Measurements from ENCODE around the gene RRAGC.

RRAGC gene

DNA sequence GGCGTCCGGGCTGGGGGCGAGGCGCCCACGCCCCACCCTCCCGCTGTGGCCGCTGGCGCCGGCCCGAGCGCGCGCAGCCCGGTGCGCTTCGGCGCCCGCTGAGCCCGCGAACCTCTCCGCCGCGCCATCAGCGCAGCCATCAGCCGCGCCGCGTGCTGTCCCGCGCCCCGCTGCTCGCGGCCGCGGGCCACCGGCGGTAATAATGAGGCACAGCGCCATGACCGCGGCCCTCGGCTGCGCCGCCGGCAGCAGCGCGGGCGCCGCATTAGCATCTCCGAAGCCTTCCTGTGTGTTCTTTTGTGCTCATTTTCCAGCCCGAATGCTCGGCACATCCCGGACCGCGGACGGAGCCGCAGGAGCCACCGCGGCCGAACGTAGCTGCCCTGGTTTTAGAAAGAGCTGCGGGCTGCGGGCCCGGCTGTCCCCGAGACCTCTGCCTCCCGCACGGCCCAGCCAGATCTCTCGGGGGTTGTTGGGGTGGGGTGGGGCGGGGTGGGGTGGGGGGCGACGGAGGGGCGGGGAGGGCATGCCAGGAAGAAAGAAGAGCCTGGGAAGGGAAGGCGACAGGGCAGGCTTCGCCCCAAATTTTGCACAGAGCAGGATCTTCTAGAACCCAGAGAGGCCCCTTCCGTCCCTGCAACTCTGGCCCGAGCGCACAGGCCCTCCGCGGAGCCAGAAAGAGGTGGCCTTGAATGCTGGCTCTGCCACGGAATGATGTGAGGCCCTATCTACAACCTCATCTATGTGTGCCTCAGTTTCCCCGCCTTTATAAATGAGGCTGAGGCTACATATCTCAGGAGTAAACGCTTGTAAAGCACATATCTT is 55.3 kb downstream of the RRAGC start:
- no peak for TF ChIP-seq RAD21 (IDR thresholded peaks at IDR 0.05; ENCODE audit: low read depth)
- TF ChIP-seq, protein P1, sequence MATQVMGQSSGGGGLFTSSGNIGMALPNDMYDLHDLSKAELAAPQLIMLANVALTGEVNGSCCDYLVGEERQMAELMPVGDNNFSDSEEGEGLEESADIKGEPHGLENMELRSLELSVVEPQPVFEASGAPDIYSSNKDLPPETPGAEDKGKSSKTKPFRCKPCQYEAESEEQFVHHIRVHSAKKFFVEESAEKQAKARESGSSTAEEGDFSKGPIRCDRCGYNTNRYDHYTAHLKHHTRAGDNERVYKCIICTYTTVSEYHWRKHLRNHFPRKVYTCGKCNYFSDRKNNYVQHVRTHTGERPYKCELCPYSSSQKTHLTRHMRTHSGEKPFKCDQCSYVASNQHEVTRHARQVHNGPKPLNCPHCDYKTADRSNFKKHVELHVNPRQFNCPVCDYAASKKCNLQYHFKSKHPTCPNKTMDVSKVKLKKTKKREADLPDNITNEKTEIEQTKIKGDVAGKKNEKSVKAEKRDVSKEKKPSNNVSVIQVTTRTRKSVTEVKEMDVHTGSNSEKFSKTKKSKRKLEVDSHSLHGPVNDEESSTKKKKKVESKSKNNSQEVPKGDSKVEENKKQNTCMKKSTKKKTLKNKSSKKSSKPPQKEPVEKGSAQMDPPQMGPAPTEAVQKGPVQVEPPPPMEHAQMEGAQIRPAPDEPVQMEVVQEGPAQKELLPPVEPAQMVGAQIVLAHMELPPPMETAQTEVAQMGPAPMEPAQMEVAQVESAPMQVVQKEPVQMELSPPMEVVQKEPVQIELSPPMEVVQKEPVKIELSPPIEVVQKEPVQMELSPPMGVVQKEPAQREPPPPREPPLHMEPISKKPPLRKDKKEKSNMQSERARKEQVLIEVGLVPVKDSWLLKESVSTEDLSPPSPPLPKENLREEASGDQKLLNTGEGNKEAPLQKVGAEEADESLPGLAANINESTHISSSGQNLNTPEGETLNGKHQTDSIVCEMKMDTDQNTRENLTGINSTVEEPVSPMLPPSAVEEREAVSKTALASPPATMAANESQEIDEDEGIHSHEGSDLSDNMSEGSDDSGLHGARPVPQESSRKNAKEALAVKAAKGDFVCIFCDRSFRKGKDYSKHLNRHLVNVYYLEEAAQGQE (IDR thresholded peaks at IDR 0.05; ENCODE audit: low read depth) = no peak
- TF ChIP-seq EGR1 (IDR thresholded peaks at IDR 0.05) = no peak
- no peak for TF ChIP-seq TAF1 (IDR thresholded peaks at IDR 0.05; ENCODE audit: low read depth)
- TF ChIP-seq FOXM1 (IDR thresholded peaks at IDR 0.05; ENCODE audit: borderline replicate concordance, low read depth) = no peak

DNA sequence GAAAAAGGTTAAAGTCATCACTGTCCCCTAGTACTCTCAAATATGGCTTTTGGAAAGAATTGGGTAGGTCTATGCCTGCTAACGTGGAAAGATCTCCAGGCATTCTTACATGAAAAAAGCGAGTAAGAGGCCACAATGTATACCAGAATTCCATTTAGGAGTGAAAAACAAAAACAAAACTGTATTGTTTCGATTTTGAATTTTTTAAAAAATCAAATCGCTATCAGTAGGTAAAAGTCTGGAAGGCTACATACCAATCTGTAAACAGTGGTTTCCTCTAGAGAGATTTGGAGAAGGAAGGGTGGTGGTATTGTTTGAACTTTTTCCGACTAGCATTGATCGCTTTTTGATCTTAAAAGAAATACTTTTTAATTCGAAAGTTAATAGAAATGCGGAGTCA is 55.9 kb downstream of the RRAGC start:
- TF ChIP-seq NFIC (IDR thresholded peaks at IDR 0.05) (no peak), TAF1 (IDR thresholded peaks at IDR 0.05; ENCODE audit: low read depth) (no peak), EGR1 (IDR thresholded peaks at IDR 0.05) (no peak), ZBTB7A (IDR thresholded peaks at IDR 0.05; ENCODE audit: low read depth) (no peak), YY1 (IDR thresholded peaks at IDR 0.05; ENCODE audit: low read depth) (no peak)
- TF ChIP-seq, protein P2, sequence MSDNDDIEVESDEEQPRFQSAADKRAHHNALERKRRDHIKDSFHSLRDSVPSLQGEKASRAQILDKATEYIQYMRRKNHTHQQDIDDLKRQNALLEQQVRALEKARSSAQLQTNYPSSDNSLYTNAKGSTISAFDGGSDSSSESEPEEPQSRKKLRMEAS (IDR thresholded peaks at IDR 0.05) = no peak
- TF ChIP-seq, protein P1 (IDR thresholded peaks at IDR 0.05; ENCODE audit: low read depth) = no peak

DNA sequence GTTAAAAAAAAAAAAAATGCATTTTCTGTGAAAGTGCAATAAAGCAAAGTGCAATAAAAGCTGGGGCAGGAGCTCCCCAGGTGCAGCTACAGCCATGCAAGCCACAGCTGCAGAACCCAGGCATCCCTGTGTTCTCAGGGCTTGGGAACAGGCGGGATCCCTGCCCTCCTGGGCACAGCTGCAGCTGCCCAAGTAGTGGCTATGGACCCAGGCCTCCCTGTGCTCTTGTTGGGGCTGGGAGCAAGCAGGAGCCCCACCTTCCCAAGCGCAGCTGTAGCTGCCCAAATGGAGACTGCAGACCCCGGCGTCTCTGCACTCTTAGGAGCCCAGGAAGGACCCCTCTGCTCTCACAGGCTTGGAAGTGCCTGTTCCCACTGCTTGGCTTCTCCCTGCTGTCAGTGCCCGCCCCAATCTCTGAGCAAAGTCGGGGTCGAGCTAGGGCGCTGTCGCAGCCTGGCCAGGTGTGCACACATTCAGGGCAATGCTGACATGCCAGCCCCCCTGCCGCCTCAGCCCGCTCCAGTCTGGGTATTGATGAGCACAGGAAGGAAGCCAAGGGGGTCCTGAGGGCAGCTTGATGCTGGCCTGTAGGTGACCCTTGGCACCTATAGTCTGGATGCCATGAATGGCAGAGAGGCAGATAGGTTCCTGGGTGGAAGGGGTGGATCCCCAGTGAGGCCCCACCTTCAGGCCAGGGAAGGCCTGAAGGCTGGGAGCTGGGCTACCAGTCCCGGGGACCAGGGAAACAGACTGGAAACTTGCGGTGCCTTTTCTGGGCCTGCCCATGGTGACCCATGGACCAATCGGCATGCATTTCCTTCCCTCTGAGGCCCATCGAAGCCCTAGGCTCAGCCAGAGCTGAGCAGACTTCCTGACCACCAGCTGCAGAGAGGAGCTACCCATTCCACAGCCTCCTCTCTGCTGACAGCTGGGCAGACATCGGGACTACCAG is 58.6 kb downstream of the RRAGC start:
- TF ChIP-seq, protein P1 (IDR thresholded peaks at IDR 0.05; ENCODE audit: low read depth) = no peak
- no peak for TF ChIP-seq CREB1 (IDR thresholded peaks at IDR 0.05; ENCODE audit: low read depth)

DNA sequence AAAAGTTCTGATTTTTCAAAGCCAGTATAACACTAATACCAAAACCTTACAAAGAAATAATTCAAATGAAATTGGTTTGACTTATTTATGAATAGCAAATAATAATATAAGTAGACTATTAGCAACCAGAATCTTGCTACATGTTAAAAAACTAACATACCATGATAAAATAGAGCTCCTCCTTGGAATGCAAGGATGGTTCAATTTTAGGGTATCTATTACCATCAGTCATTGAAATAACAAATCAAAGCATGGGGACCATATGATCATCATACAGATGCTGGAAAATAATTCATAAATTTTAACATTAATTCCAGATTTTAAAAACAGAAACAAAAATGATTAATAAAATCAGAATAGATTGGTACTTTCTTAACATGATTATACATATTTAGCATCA is 66.3 kb downstream of the RRAGC start:
- TF ChIP-seq YY1 (IDR thresholded peaks at IDR 0.05; ENCODE audit: low read depth) (no peak), EP300 (IDR thresholded peaks at IDR 0.05; ENCODE audit: borderline replicate concordance) (no peak)
- TF ChIP-seq, protein P3, sequence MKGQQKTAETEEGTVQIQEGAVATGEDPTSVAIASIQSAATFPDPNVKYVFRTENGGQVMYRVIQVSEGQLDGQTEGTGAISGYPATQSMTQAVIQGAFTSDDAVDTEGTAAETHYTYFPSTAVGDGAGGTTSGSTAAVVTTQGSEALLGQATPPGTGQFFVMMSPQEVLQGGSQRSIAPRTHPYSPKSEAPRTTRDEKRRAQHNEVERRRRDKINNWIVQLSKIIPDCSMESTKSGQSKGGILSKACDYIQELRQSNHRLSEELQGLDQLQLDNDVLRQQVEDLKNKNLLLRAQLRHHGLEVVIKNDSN (IDR thresholded peaks at IDR 0.05) = no peak

DNA sequence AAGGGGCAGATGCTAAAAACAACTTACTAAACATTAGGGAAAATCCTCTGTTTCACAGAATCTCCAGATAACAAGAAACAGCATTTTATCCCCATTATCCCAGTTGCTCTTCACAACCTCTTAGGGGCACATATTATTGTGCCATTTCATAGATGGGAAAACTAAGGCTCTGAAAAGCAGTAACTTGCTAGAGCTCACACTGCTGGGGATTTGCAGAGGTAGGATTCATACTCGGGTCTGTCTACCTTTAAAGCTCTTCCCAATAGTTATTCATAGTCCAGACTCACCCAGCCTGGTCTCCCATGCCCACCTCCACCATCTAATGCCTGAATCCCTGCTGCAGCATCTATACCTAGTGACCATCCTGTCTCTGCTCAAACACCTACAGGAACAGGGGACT is 67.7 kb downstream of the RRAGC start:
- TF ChIP-seq ZBTB7A (IDR thresholded peaks at IDR 0.05; ENCODE audit: low read depth) (no peak), TAF1 (IDR thresholded peaks at IDR 0.05; ENCODE audit: low read depth) (no peak), YY1 (IDR thresholded peaks at IDR 0.05; ENCODE audit: low read depth) (no peak), TCF12 (IDR thresholded peaks at IDR 0.05; ENCODE audit: low read depth) (no peak), FOXM1 (IDR thresholded peaks at IDR 0.05; ENCODE audit: borderline replicate concordance, low read depth) (no peak), CREB1 (IDR thresholded peaks at IDR 0.05; ENCODE audit: low read depth) (no peak), EGR1 (IDR thresholded peaks at IDR 0.05) (no peak), NFIC (IDR thresholded peaks at IDR 0.05) (no peak), TEAD4 (IDR thresholded peaks at IDR 0.05) (no peak), EP300 (IDR thresholded peaks at IDR 0.05; ENCODE audit: borderline replicate concordance) (no peak), CEBPB (IDR thresholded peaks at IDR 0.05) (no peak), RAD21 (IDR thresholded peaks at IDR 0.05; ENCODE audit: low read depth) (no peak)
- TF ChIP-seq, protein P3 (IDR thresholded peaks at IDR 0.05) = no peak
- TF ChIP-seq, protein P1 (IDR thresholded peaks at IDR 0.05; ENCODE audit: low read depth) = no peak
- TF ChIP-seq, protein P2 (IDR thresholded peaks at IDR 0.05) = no peak

All from Ishikawa (cell line).